MM.1S (cell line): ENCODE measurements around the gene MCTP2.

Experiments
- CTCF ChIP-seq: fragments of 300-600 bp; sonication (generic); IDR thresholded peaks from 2 replicates; pipeline ENCODE4 v1.5.1; 2016; ENCODE audit warnings: antibody characterized with exemption, low read length, mixed read lengths
- EZH2 ChIP-seq: fragments of 300-600 bp; sonication (generic); optimal IDR thresholded peaks from 2 replicates; pipeline ENCODE3; 2017; ENCODE audit warnings: low read depth, mild to moderate bottlenecking, antibody characterized with exemption, low read length, mixed read lengths
- EZH2phosphoT487 ChIP-seq: fragments of 300-600 bp; sonication (generic); IDR thresholded peaks from 2 replicates; pipeline ENCODE4 v1.6.1; 2018; ENCODE audit warnings: antibody characterized with exemption, low read length

GRCh38 chr15:94225616-94226015 lies 5.7 kb upstream of the MCTP2 start:
- TF ChIP-seq EZH2phosphoT487: no peak
- TF ChIP-seq CTCF: no peak
- no peak for TF ChIP-seq EZH2
